SU-DHL-6 (cell line): Measurements from ENCODE around the gene C19orf18.

ENCODE experiments used
- H2AFZ ChIP-seq: fragments of 200-600 bp; sonication (generic); 2 replicates; pipeline ENCODE4 v1.6.1; 2014; ENCODE audit warnings: low read depth, mild to moderate bottlenecking, moderate library complexity, mixed read lengths, antibody characterized with exemption, low read length; ENCODE audit not compliant: severe bottlenecking
- H3F3A ChIP-seq: fragments of 200-600 bp; shearing (Covaris generic); 2 replicates; pipeline ENCODE4 v1.6.0; 2016; ENCODE audit warnings: antibody characterized with exemption, mild to moderate bottlenecking; ENCODE audit not compliant: insufficient read depth
- H3K27ac ChIP-seq: fragments of 200-600 bp; sonication (generic); 2 replicates; pipeline ENCODE4 v1.5.1; 2016; ENCODE audit warnings: low read depth, mild to moderate bottlenecking, low read length, moderate library complexity, mixed read lengths
- H3K27me3 ChIP-seq: fragments of 200-600 bp; sonication (generic), shearing (Covaris generic); 2 replicates; pipeline ENCODE4 v1.6.0; 2014; ENCODE audit warnings: mild to moderate bottlenecking, low read length
- H3K36me3 ChIP-seq: fragments of 200-600 bp; sonication (generic); 2 replicates; pipeline ENCODE4 v1.6.1; 2014; ENCODE audit warnings: mild to moderate bottlenecking, low read length, mixed read lengths
- H3K4me2 ChIP-seq: fragments of 300-600, 200-600 bp; shearing (Covaris generic), sonication (generic); 2 replicates; pipeline ENCODE4 v1.6.0; 2014; ENCODE audit warnings: low read length, low read depth, mild to moderate bottlenecking; ENCODE audit not compliant: poor library complexity, severe bottlenecking
- H3K4me3 ChIP-seq: fragments of 200-600 bp; sonication (generic); 2 replicates; pipeline ENCODE4 v1.5.1; 2014; ENCODE audit warnings: antibody characterized with exemption, low read length, mild to moderate bottlenecking, mixed read lengths; ENCODE audit not compliant: insufficient read depth, poor library complexity, severe bottlenecking
- H3K79me2 ChIP-seq: fragments of 200-600 bp; sonication (generic); 2 replicates; pipeline ENCODE4 v1.6.1; 2014; ENCODE audit warnings: mild to moderate bottlenecking, low read length, moderate library complexity; ENCODE audit not compliant: insufficient read depth
- H3K9ac ChIP-seq: fragments of 200-600 bp; sonication (generic); 2 replicates; pipeline ENCODE4 v1.7.0; 2014; ENCODE audit warnings: mild to moderate bottlenecking, low read length
- H3K9me2 ChIP-seq: fragments of 200-600 bp; sonication (generic); replicated peaks from 2 replicates; pipeline ENCODE4 v1.6.1; 2014; ENCODE audit warnings: low read length; ENCODE audit not compliant: insufficient read depth
- H3K9me3 ChIP-seq: fragments of 200-600 bp; sonication (generic); 2 replicates; pipeline ENCODE4 v1.6.1; 2014; ENCODE audit warnings: low read length, mixed read lengths; ENCODE audit not compliant: insufficient read depth
- H4K20me1 ChIP-seq: fragments of 200-600 bp; sonication (generic); 2 replicates; pipeline ENCODE4 v1.6.1; 2014; ENCODE audit warnings: low read depth, mild to moderate bottlenecking, antibody characterized with exemption, low read length, moderate library complexity, mixed read lengths
- CTCF ChIP-seq: fragments of 200-600 bp; sonication (generic); IDR thresholded peaks from one replicate; pipeline ENCODE4 v1.5.1; 2017; ENCODE audit warnings: antibody characterized with exemption, mild to moderate bottlenecking, low read length, moderate library complexity; ENCODE audit not compliant: insufficient read depth, poor library complexity, severe bottlenecking
- EZH2phosphoT487 ChIP-seq: fragments of 200-600 bp; sonication (generic), shearing (Covaris generic); conservative IDR thresholded peaks from 2 replicates; pipeline ENCODE4 v1.6.1; 2018; ENCODE audit warnings: mild to moderate bottlenecking, antibody characterized with exemption, low read length, moderate library complexity, mixed read lengths

C19orf18 gene

DNA sequence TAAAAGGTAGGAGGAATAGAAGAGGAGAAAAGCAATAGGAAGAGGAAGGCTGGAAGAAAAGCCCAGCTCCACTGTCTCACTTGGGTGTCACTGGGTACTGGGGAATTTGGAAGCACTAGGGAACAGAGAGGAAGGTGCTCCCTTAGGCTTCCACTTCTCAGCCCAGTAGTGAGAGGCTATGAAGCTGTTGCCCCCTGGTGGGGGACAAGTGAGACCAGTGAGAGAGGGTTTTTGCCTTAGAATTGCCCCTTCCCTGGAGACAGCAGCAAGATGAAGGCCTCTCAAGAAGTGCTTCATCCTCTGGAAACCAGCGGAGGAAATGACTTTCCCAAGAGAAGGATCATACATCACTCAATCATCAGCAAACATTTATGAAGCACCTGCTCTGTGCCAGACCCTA lies 33.0 kb upstream of the C19orf18 start:
- Histone ChIP-seq H3K27ac (no peak overlapping the region), H3K4me3 (no peak overlapping the region), H3K9ac (no peak overlapping the region), H2AFZ (no peak overlapping the region), H3K9me3 (no peaks in the 10 kb centered on the region; the same call in 1 of the 2 replicates), H3K27me3 (no peaks in the 10 kb centered on the region), H3K36me3 (no peaks in the 10 kb centered on the region), H3K9me2 (no peaks in the 10 kb centered on the region), H4K20me1 (no peaks in the 10 kb centered on the region), H3K4me2 (no peak overlapping the region), H3K79me2 (no peaks in the 10 kb centered on the region), H3F3A (no peaks in the 10 kb centered on the region)
- TF ChIP-seq EZH2phosphoT487 (no peak), CTCF (no peak)

DNA sequence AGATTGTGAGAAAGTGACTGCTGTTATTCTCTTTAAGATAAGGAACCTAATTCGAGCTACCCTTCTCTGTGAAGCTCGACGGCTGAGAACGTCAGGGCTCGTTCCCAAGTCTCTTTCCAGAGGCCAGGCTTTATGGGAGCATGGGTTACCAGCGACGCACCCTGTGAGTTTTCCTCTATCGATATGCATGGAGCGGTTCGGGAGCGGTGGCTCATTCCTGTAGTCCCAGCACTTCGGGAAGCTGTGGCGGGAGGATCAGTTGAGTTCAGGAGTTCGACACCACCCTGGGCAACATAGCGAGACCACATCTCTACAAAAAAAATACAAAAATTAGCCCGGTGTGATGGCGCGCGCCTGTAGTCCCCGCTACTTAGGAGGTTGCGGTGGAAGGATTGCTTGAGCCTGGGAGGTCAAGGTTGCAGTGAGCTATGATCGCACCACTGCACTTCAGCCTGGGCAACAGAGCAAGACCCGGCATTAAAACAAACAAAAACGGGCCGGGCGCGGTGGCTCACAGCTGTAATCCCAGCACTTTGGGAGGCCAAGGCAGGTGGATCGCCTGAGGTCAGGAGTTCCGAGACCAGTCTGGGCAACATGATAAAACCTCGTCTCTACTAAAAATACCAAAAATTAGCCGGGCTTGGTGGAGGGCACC lies 29.0 kb upstream of the C19orf18 start:
- Histone ChIP-seq H3K27ac (no peak overlapping the region), H3K9me3 (no peaks in the 10 kb centered on the region; the same call in 1 of the 2 replicates), H4K20me1 (no peaks in the 10 kb centered on the region), H3K4me3 (no peak overlapping the region), H3F3A (no peaks in the 10 kb centered on the region), H2AFZ (no peak overlapping the region), H3K27me3 (no peaks in the 10 kb centered on the region), H3K4me2 (no peak overlapping the region), H3K79me2 (no peaks in the 10 kb centered on the region), H3K9me2 (no peaks in the 10 kb centered on the region), H3K36me3 (no peaks in the 10 kb centered on the region), H3K9ac (no peak overlapping the region)
- TF ChIP-seq CTCF: no peak
- TF ChIP-seq EZH2phosphoT487: no peak

DNA sequence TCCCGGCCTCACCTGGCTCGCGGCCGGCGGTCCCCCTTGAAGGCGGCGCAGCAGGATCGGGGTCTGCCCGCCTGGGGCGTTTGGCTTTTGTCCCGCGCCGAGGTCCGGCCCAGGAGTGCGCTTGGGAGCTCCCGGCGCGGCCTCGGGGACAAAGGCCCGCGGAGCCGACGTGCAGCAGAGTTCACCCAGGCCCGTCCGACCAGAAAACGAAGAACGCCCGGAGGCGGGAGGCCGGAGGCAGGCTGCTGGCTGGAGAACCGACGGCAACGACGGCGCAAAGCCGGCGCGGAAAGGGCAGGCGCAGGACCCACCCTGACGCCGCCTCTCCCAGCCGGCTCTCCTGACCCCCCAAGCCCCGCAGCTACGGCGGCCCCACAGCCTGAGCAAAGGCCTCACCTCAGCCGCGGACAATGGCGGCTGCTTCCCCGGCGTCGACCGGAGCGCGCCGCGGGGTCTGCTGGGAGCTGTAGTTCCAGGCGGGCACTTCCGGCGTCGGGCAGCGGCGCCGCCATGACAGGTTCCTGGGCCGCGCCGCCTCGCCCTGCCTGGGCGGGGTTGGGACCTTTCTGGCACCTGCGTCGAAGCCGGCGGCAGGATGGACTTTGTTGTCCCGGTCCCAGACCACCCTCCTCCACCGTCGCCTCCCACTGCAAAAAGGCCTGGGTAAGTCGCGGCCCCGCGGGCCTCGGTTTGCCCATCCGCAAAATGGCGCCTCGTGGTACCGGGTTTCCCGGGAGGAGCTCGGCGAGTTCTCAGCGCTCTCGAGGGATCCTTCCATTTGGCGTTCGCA lies 28.2 kb upstream of the C19orf18 start, which contains the start of gene ZNF606:
TSS of gene ZNF606 (minus strand) at position 437 of the 790 bp plus-strand sequence. CDS start 1,501 bp downstream, outside the sequence.
- Histone ChIP-seq H3K27me3 (no peaks in the 10 kb centered on the region), H3K79me2 (no peaks in the 10 kb centered on the region), H3K9me3 (no peaks in the 10 kb centered on the region; the same call in 1 of the 2 replicates), H3K27ac (no peak within 1 kb of the TSS), H3K9ac (no peak within 1 kb of the TSS), H3F3A (no peaks in the 10 kb centered on the region), H3K9me2 (no peaks in the 10 kb centered on the region), H2AFZ (no peak within 1 kb of the TSS), H4K20me1 (no peaks in the 10 kb centered on the region), H3K4me3 (no peak within 1 kb of the TSS), H3K36me3 (no peaks in the 10 kb centered on the region), H3K4me2 (no peak within 1 kb of the TSS)
- no peak for TF ChIP-seq EZH2phosphoT487
- TF ChIP-seq CTCF: no peak
